Astrocyte (in vitro differentiated cells and primary cell): ENCODE results near the gene PCSK7.

Experiments
- EZH2 ChIP-seq: IDR thresholded peaks from 2 replicates; pipeline ENCODE4 v1.6.1; 2012; ENCODE audit warnings: mild to moderate bottlenecking, low read length, inconsistent platforms; ENCODE audit not compliant: insufficient read depth
- TF ChIP-seq, protein P1 (sequence below): IDR thresholded peaks from 2 replicates; pipeline ENCODE4 v1.5.1; 2011; ENCODE audit warnings: low read depth, mild to moderate bottlenecking, inconsistent platforms, low read length, moderate library complexity; ENCODE audit not compliant: insufficient read depth

DNA sequence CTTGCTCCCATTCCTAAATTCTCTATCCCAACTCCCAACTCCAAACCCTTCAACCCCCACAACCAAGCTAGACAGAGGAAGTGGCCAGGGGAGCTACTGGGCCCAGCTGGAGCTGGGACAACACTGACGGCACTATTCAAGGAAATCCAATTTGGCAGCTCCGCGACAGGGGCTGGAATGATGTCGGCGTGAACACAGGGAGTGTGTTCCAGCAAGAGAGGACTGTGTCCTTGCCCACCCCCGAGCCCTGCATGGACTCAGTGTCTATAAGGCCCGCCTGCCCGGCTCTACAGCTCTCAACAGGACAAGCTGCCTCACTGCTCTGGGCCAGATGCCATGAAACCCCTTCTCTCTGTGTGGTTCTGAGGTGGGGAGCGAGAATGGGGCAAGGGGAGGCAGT is 11.3 kb downstream of the PCSK7 start:
- TF ChIP-seq EZH2 = no peak
- TF ChIP-seq, protein P1, sequence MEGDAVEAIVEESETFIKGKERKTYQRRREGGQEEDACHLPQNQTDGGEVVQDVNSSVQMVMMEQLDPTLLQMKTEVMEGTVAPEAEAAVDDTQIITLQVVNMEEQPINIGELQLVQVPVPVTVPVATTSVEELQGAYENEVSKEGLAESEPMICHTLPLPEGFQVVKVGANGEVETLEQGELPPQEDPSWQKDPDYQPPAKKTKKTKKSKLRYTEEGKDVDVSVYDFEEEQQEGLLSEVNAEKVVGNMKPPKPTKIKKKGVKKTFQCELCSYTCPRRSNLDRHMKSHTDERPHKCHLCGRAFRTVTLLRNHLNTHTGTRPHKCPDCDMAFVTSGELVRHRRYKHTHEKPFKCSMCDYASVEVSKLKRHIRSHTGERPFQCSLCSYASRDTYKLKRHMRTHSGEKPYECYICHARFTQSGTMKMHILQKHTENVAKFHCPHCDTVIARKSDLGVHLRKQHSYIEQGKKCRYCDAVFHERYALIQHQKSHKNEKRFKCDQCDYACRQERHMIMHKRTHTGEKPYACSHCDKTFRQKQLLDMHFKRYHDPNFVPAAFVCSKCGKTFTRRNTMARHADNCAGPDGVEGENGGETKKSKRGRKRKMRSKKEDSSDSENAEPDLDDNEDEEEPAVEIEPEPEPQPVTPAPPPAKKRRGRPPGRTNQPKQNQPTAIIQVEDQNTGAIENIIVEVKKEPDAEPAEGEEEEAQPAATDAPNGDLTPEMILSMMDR = no peak
